GM21526 (cell line): ENCODE measurements around the gene CD276.
"Not testable (repeated sequence)": the region's sequence is repeated elsewhere in the genome, so short reads cannot be mapped to it uniquely, and the experiment has no call there.

Source experiments
- ATAC-seq: cut with Tn5 transposase; IDR thresholded peaks from one replicate; pipeline ENCODE4 v1.9.1; 2021; ENCODE audit warnings: moderate library complexity; ENCODE audit not compliant: unreplicated experiment, low FRiP score

CD276 gene

GRCh38 chr15:73683777-73684580 is at the start of gene CD276:
CD276 (plus strand) TSS chr15:73684383; CDS start chr15:73699640, 15,257 bp downstream.
- no peak for ATAC-seq

GRCh38 chr15:73637527-73637926 is 46.7 kb upstream of the CD276 start:
- ATAC-seq, result no peak

- ATAC-seq, result not testable (repeated sequence)
These were observed 44.7 kb upstream of the CD276 start for GRCh38 chr15:73639464-73639863.

- no peak for ATAC-seq
These were observed 36.7 kb upstream of the CD276 start for GRCh38 chr15:73647259-73648013.

- no peak for ATAC-seq
These were observed 36.2 kb upstream of the CD276 start for GRCh38 chr15:73648014-73648295.

GRCh38 chr15:73650416-73651126 is 33.6 kb upstream of the CD276 start:
- ATAC-seq, result no peak

- no peak for ATAC-seq
These were observed 29.5 kb upstream of the CD276 start for GRCh38 chr15:73654659-73655058.

GRCh38 chr15:73655724-73656123 is 28.5 kb upstream of the CD276 start:
- ATAC-seq, result no peak

- ATAC-seq, result no peak
These were observed 25.5 kb upstream of the CD276 start for GRCh38 chr15:73658645-73659044.

GRCh38 chr15:73660455-73660854 is 23.7 kb upstream of the CD276 start:
- no peak for ATAC-seq

- no peak for ATAC-seq
These were observed 9.6 kb upstream of the CD276 start for GRCh38 chr15:73674587-73674986.

GRCh38 chr15:73677146-73677607 is 7.0 kb upstream of the CD276 start:
- ATAC-seq, result no peak

- ATAC-seq, result no peak
These were observed 6.5 kb upstream of the CD276 start for GRCh38 chr15:73677733-73678132.

- no peak for ATAC-seq
These were observed 5.7 kb upstream of the CD276 start for GRCh38 chr15:73678498-73678897.

- ATAC-seq, result no peak
These were observed 5.0 kb upstream of the CD276 start for GRCh38 chr15:73679180-73679579.

GRCh38 chr15:73679964-73680363 is 4.2 kb upstream of the CD276 start:
- ATAC-seq, result no peak

GRCh38 chr15:73680549-73680948 is 3.6 kb upstream of the CD276 start:
- ATAC-seq, result no peak

- ATAC-seq, result no peak
These were observed 3.1 kb upstream of the CD276 start for GRCh38 chr15:73681063-73681462.

GRCh38 chr15:73681856-73682599 is 2.2 kb upstream of the CD276 start:
- no peak for ATAC-seq

- ATAC-seq, result no peak
These were observed 1.5 kb upstream of the CD276 start for GRCh38 chr15:73682600-73683090.
